K562 (cell line): Measurements from ENCODE around the gene KLK6.

ENCODE experiments used
- JUNB ChIP-seq: fragments of 450-650 bp; formaldehyde crosslinking; conservative IDR thresholded peaks from 2 replicates; pipeline ENCODE4 v1.4.0; 2020; ENCODE audit warnings: mild to moderate bottlenecking
- NBN ChIP-seq: fragments of 450-650 bp; IDR thresholded peaks from 2 replicates; pipeline ENCODE4 v1.6.1; 2016; ENCODE audit warnings: low read depth, mild to moderate bottlenecking
- SP2 ChIP-seq: IDR thresholded peaks from 2 replicates; pipeline ENCODE4 v1.6.1; 2011; ENCODE audit warnings: mild to moderate bottlenecking, low read depth, low read length, moderate library complexity; ENCODE audit not compliant: poor library complexity, severe bottlenecking; ENCODE audit errors: extremely low read depth
- TF ChIP-seq, protein P1 (sequence below): fragments of 450-650 bp; IDR thresholded peaks from 2 replicates; pipeline ENCODE4 v1.6.1; 2016; ENCODE audit warnings: mild to moderate bottlenecking, moderate library complexity

DNA sequence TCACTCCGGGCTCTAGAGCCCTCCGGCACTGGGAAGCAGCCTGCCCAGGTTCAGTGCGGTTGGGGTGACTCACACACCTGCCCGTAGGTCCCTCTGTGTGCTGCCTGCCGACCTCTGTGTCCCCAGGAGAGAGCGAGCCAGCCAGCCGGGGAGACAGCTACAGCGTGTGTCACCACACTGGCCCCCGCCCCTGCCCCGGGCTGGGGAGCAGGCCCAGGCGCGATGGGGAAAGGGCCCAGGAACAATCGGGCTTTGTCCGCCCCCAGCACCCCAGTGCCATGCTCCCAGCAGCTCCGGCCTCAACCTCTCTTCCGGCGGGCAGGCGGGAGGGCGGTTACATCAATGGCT, at the start of gene KLK6:
- TF ChIP-seq JUNB (CRISPR knock-in tag) = no peak
- no peak for TF ChIP-seq SP2
- TF ChIP-seq NBN = no peak
- TF ChIP-seq, protein P1, sequence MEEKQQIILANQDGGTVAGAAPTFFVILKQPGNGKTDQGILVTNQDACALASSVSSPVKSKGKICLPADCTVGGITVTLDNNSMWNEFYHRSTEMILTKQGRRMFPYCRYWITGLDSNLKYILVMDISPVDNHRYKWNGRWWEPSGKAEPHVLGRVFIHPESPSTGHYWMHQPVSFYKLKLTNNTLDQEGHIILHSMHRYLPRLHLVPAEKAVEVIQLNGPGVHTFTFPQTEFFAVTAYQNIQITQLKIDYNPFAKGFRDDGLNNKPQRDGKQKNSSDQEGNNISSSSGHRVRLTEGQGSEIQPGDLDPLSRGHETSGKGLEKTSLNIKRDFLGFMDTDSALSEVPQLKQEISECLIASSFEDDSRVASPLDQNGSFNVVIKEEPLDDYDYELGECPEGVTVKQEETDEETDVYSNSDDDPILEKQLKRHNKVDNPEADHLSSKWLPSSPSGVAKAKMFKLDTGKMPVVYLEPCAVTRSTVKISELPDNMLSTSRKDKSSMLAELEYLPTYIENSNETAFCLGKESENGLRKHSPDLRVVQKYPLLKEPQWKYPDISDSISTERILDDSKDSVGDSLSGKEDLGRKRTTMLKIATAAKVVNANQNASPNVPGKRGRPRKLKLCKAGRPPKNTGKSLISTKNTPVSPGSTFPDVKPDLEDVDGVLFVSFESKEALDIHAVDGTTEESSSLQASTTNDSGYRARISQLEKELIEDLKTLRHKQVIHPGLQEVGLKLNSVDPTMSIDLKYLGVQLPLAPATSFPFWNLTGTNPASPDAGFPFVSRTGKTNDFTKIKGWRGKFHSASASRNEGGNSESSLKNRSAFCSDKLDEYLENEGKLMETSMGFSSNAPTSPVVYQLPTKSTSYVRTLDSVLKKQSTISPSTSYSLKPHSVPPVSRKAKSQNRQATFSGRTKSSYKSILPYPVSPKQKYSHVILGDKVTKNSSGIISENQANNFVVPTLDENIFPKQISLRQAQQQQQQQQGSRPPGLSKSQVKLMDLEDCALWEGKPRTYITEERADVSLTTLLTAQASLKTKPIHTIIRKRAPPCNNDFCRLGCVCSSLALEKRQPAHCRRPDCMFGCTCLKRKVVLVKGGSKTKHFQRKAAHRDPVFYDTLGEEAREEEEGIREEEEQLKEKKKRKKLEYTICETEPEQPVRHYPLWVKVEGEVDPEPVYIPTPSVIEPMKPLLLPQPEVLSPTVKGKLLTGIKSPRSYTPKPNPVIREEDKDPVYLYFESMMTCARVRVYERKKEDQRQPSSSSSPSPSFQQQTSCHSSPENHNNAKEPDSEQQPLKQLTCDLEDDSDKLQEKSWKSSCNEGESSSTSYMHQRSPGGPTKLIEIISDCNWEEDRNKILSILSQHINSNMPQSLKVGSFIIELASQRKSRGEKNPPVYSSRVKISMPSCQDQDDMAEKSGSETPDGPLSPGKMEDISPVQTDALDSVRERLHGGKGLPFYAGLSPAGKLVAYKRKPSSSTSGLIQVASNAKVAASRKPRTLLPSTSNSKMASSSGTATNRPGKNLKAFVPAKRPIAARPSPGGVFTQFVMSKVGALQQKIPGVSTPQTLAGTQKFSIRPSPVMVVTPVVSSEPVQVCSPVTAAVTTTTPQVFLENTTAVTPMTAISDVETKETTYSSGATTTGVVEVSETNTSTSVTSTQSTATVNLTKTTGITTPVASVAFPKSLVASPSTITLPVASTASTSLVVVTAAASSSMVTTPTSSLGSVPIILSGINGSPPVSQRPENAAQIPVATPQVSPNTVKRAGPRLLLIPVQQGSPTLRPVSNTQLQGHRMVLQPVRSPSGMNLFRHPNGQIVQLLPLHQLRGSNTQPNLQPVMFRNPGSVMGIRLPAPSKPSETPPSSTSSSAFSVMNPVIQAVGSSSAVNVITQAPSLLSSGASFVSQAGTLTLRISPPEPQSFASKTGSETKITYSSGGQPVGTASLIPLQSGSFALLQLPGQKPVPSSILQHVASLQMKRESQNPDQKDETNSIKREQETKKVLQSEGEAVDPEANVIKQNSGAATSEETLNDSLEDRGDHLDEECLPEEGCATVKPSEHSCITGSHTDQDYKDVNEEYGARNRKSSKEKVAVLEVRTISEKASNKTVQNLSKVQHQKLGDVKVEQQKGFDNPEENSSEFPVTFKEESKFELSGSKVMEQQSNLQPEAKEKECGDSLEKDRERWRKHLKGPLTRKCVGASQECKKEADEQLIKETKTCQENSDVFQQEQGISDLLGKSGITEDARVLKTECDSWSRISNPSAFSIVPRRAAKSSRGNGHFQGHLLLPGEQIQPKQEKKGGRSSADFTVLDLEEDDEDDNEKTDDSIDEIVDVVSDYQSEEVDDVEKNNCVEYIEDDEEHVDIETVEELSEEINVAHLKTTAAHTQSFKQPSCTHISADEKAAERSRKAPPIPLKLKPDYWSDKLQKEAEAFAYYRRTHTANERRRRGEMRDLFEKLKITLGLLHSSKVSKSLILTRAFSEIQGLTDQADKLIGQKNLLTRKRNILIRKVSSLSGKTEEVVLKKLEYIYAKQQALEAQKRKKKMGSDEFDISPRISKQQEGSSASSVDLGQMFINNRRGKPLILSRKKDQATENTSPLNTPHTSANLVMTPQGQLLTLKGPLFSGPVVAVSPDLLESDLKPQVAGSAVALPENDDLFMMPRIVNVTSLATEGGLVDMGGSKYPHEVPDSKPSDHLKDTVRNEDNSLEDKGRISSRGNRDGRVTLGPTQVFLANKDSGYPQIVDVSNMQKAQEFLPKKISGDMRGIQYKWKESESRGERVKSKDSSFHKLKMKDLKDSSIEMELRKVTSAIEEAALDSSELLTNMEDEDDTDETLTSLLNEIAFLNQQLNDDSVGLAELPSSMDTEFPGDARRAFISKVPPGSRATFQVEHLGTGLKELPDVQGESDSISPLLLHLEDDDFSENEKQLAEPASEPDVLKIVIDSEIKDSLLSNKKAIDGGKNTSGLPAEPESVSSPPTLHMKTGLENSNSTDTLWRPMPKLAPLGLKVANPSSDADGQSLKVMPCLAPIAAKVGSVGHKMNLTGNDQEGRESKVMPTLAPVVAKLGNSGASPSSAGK = no peak
